MM.1S (cell line): ENCODE measurements around the gene NSL1.

Experiments
- CTCF ChIP-seq: fragments of 300-600 bp; sonication (generic); IDR thresholded peaks from 2 replicates; pipeline ENCODE4 v1.5.1; 2016; ENCODE audit warnings: antibody characterized with exemption, low read length, mixed read lengths
- EZH2 ChIP-seq: fragments of 300-600 bp; sonication (generic); optimal IDR thresholded peaks from 2 replicates; pipeline ENCODE3; 2017; ENCODE audit warnings: low read depth, mild to moderate bottlenecking, antibody characterized with exemption, low read length, mixed read lengths
- EZH2phosphoT487 ChIP-seq: fragments of 300-600 bp; sonication (generic); IDR thresholded peaks from 2 replicates; pipeline ENCODE4 v1.6.1; 2018; ENCODE audit warnings: antibody characterized with exemption, low read length

GRCh38 chr1:212731630-212732029 is 59.9 kb downstream of the NSL1 start:
- TF ChIP-seq CTCF = no peak
- TF ChIP-seq EZH2 = no peak
- no peak for TF ChIP-seq EZH2phosphoT487
